Heart left ventricle (tissue), 13 donors: ENCODE data around the gene EXOC4.

Source experiments
- CTCF ChIP-seq, 12 donors: fragments of 200-600 bp; sonication (generic) in 4 of 12; IDR thresholded peaks; one replicate each; pipeline versions ENCODE4 v1.5.0 to v1.8.0; 2018 to 2022; ENCODE audit warnings: antibody characterized with exemption in 12 of 12, mild to moderate bottlenecking in 5 of 12
- POLR2A ChIP-seq, 2 donors: fragments of 450-650 bp; IDR thresholded peaks; one replicate each; pipeline ENCODE4 v1.6.1; 2017; ENCODE audit warnings: antibody characterized with exemption in 2 of 2, mild to moderate bottlenecking in 2 of 2, moderate library complexity in 2 of 2
- donor health status: ischemic (EF 13 %, LVEDD 7.1; RV severe dilation, severe dysfunction).
- donor health status: DM: no; HTN: yes; CAD: no.
- donor health status: DM: no; HTN: no; CAD: no.
- donor health status: ischemic (EF 25% LVEDD 6.9; RV normal size, moderate dysfunction).
- donor health status: ischemic (EF 25% LVEDD 5.7; RV mildly dilated, moderate dysfunction).
- donor health status: ischemic (EF 35%, LVEDD 5.7; RV mildly dilated, moderate dysfunction).
- donor health status: nonischemic (EF 11% LVEDD 7.7; RV severe dilation, severe dysfunction).
- donor health status: DM: yes; HTN: yes; CAD: no.
- donor health status: PGD.
- donor health status: ischemic (EF 29% LVEDD 5.4; RV normal size, mild dysfunction).
- donor health status: nonischemic (EF 23%, LVEDD 6.1; RV moderate dilation, normal function).

GRCh38 chr7:134019251-134019650 lies 766.4 kb downstream of the EXOC4 start:
- TF ChIP-seq CTCF (IDR thresholded peaks at IDR 0.05) (no peak), POLR2A (IDR thresholded peaks at IDR 0.05) (no peak)
